Esophagus (tissue), 2 donors: ENCODE results near the gene OR4K5. TPM values are rescaled to one million over a fixed set of nuclear protein-coding genes. Genes with fewer than 3 reads are reported as not detected.
"Not testable (repeated sequence)": the region's sequence is repeated elsewhere in the genome, so short reads cannot be mapped to it uniquely, and the experiment has no call there.

Source experiments
- H3K27ac ChIP-seq, 2 donors: one replicate each; pipeline ENCODE4 v1.5.1; 2013; ENCODE audit warnings: low read depth in 2 of 2, mild to moderate bottlenecking in 2 of 2, inconsistent platforms in 1 of 2, low read length in 1 of 2, moderate library complexity in 1 of 2
- H3K27me3 ChIP-seq, 2 donors: one replicate each; pipeline ENCODE4 v1.6.1; 2013; ENCODE audit warnings: low read length in 2 of 2, control low read depth in 1 of 2, mild to moderate bottlenecking in 1 of 2; ENCODE audit not compliant: insufficient read depth in 2 of 2, control insufficient read depth in 1 of 2
- H3K36me3 ChIP-seq, 2 donors: one replicate each; pipeline ENCODE4 v1.6.1; 2013; ENCODE audit warnings: low read length in 1 of 2; ENCODE audit not compliant: control insufficient read depth in 2 of 2, insufficient read depth in 2 of 2
- H3K4me1 ChIP-seq, 2 donors: one replicate each; pipeline ENCODE4 v1.6.1; 2013; ENCODE audit warnings: low read length in 1 of 2; ENCODE audit not compliant: control insufficient read depth in 2 of 2, insufficient read depth in 2 of 2
- H3K4me3 ChIP-seq, 2 donors: one replicate each; pipeline ENCODE4 v1.5.1; 2013; ENCODE audit warnings: low read length in 2 of 2, mild to moderate bottlenecking in 2 of 2, low read depth in 1 of 2, moderate library complexity in 1 of 2
- H3K9me3 ChIP-seq, 2 donors: one replicate each; pipeline ENCODE4 v1.6.1; 2013; ENCODE audit warnings: mild to moderate bottlenecking in 2 of 2, low read depth in 1 of 2, low read length in 1 of 2, moderate library complexity in 1 of 2; ENCODE audit not compliant: control insufficient read depth in 2 of 2, insufficient read depth in 1 of 2
- WGBS, 2 donors: extraction: QIAGEN DNeasy Blood & Tissue Kit; methylation state at CpG; one replicate each; pipeline ENCODE4 v1.1.7; 2013; 5-methylcytosine and 5-hydroxymethylcytosine counted together
- polyA plus RNA-seq, 2 donors: library from polyadenylated mRNA; stranded (reverse); fragments of 200-250 nt; gene quantifications; one replicate each; pipeline ENCODE4 v1.2.3, GENCODE V29; 2013
- donor health status: healthy with polysubstance abuse.
- donor health status: Bipolar disorder and iron deficiency.

Gene OR4K5
- polyA plus RNA-seq, 2 donors, result not detected

- Histone ChIP-seq H3K27ac (no peak overlapping the region), H3K9me3 (no peaks in the 10 kb centered on the region)
- 59 to 68% methylated on average over 3 of the region's 3 CpGs for WGBS, 2 donors
Measured at GRCh38 chr14:19917243-19917642, 3.2 kb upstream of the OR4K5 start.

GRCh38 chr14:19917955-19918518, 2.4 kb upstream of the OR4K5 start:
- H3K9me3 ChIP-seq, result no peaks in the 10 kb centered on the region
- no peak overlapping the region for H3K4me3 ChIP-seq
- H3K27me3 ChIP-seq, result no peaks in the 10 kb centered on the region
- H3K27ac ChIP-seq, result no peak overlapping the region
- no peaks in the 10 kb centered on the region for H3K36me3 ChIP-seq
- 54 to 60% methylated on average over 1 of the region's 1 CpG for WGBS, 2 donors
- H3K4me1 ChIP-seq, result no peaks in the 10 kb centered on the region

More at GRCh38 chr14:19917243-19917642, 3.2 kb upstream of the OR4K5 start:
- Histone ChIP-seq H3K4me1 (no peaks in the 10 kb centered on the region), H3K4me3 (no peak overlapping the region), H3K36me3 (no peaks in the 10 kb centered on the region), H3K27me3 (no peaks in the 10 kb centered on the region)

- H3K27ac ChIP-seq, result no peak overlapping the region
- 44 to 52% methylated on average over 4 of the region's 4 CpGs for WGBS, 2 donors
- no peaks in the 10 kb centered on the region for H3K27me3 ChIP-seq
- no peaks in the 10 kb centered on the region for H3K9me3 ChIP-seq
- no peaks in the 10 kb centered on the region for H3K36me3 ChIP-seq
- H3K4me1 ChIP-seq, result no peaks in the 10 kb centered on the region
- no peak overlapping the region for H3K4me3 ChIP-seq
Measured at GRCh38 chr14:19918553-19919264, 1.7 kb upstream of the OR4K5 start.

- WGBS, 2 donors, result 58 to 61% methylated on average over 3 of the region's 3 CpGs
- no peaks in the 10 kb centered on the region for H3K27me3 ChIP-seq
- H3K27ac ChIP-seq, result no peak within 1 kb of the TSS
- H3K9me3 ChIP-seq, result no peaks in the 10 kb centered on the region
- no peaks in the 10 kb centered on the region for H3K4me1 ChIP-seq
- H3K36me3 ChIP-seq, result no peaks in the 10 kb centered on the region
- H3K4me3 ChIP-seq, result no peak within 1 kb of the TSS
Measured at GRCh38 chr14:19930617-19931016, 10.2 kb downstream of the OR4K5 start, which contains the start of gene OR4K1. TSS of gene OR4K1 (plus strand) at chr14:19930917. CDS start at chr14:19935667, 4,750 bp downstream.

- no peaks in the 10 kb centered on the region for H3K4me1 ChIP-seq
- 74 to 87% methylated on average over 1 of the region's 1 CpG for WGBS, 2 donors
- H3K36me3 ChIP-seq, result no peaks in the 10 kb centered on the region
Measured at GRCh38 chr14:19941668-19942067, 21.3 kb downstream of the OR4K5 start.

GRCh38 chr14:19947413-19948090, 27.1 kb downstream of the OR4K5 start:
- WGBS, 2 donors, result 78 to 81% methylated on average over 3 of the region's 3 CpGs
- no peak overlapping the region for H3K4me3 ChIP-seq
- no peaks in the 10 kb centered on the region for H3K27me3 ChIP-seq
- no peaks in the 10 kb centered on the region for H3K36me3 ChIP-seq
- H3K27ac ChIP-seq, result no peak overlapping the region
- H3K4me1 ChIP-seq, result no peaks in the 10 kb centered on the region
- no peaks in the 10 kb centered on the region for H3K9me3 ChIP-seq

More at GRCh38 chr14:19941668-19942067, 21.3 kb downstream of the OR4K5 start:
- Histone ChIP-seq H3K4me3 (no peak overlapping the region), H3K27me3 (no peaks in the 10 kb centered on the region), H3K27ac (no peak overlapping the region), H3K9me3 (no peaks in the 10 kb centered on the region)

- Histone ChIP-seq H3K4me1 (no peaks in the 10 kb centered on the region), H3K27ac (no peak overlapping the region), H3K9me3 (no peaks in the 10 kb centered on the region), H3K27me3 (no peaks in the 10 kb centered on the region), H3K36me3 (no peaks in the 10 kb centered on the region), H3K4me3 (no peak overlapping the region)
- WGBS, 2 donors, result 72 to 73% methylated on average over 2 of the region's 2 CpGs
Measured at GRCh38 chr14:19949218-19949617, 28.8 kb downstream of the OR4K5 start.

GRCh38 chr14:19969735-19970134, 49.3 kb downstream of the OR4K5 start:
- not testable (repeated sequence) for H3K27me3 ChIP-seq, H3K27ac ChIP-seq, H3K36me3 ChIP-seq, H3K9me3 ChIP-seq, H3K4me1 ChIP-seq, H3K4me3 ChIP-seq
- 57 to 76% methylated on average over 2 of the region's 2 CpGs for WGBS, 2 donors
